RWPE1 (cell line): ENCODE results near the gene SDHA.

Source experiments
- CTCF ChIA-PET: fragments of 350-600 bp; sonication (Branson Sonifier 250); formaldehyde crosslinking; extraction: SDS; loops from one replicate; lab custom pipeline; 2021; lab: Yijun Ruan, JAX
- POLR2A ChIA-PET: fragments of 400-600 bp; formaldehyde crosslinking; extraction: SDS; loops from one replicate; lab custom pipeline; 2020; ENCODE audit warnings: antibody characterized with exemption; ENCODE audit not compliant: low non-redundant PET; lab: Yijun Ruan, JAX
- DNase-seq: peaks from one replicate; pipeline ENCODE4 v3.0.0; 2012; ENCODE audit warnings: low spot score
- H3K27ac ChIP-seq: fragments of 450-650 bp; 2 replicates; pipeline ENCODE4 v1.5.1; 2017
- TF ChIP-seq, protein P1 (sequence below): fragments of 450-650 bp; conservative IDR thresholded peaks from 2 replicates; pipeline ENCODE4 v1.5.1; 2017; ENCODE audit warnings: low read depth, mild to moderate bottlenecking

Gene SDHA

GRCh38 chr5:172421-172820 lies 45.7 kb upstream of the SDHA start:
- CTCF ChIA-PET, result no interaction called here
- POLR2A ChIA-PET, result no interaction called here
- H3K27ac ChIP-seq, result no peak overlapping the region
- DNase-seq, result no peak
- TF ChIP-seq, protein P1, sequence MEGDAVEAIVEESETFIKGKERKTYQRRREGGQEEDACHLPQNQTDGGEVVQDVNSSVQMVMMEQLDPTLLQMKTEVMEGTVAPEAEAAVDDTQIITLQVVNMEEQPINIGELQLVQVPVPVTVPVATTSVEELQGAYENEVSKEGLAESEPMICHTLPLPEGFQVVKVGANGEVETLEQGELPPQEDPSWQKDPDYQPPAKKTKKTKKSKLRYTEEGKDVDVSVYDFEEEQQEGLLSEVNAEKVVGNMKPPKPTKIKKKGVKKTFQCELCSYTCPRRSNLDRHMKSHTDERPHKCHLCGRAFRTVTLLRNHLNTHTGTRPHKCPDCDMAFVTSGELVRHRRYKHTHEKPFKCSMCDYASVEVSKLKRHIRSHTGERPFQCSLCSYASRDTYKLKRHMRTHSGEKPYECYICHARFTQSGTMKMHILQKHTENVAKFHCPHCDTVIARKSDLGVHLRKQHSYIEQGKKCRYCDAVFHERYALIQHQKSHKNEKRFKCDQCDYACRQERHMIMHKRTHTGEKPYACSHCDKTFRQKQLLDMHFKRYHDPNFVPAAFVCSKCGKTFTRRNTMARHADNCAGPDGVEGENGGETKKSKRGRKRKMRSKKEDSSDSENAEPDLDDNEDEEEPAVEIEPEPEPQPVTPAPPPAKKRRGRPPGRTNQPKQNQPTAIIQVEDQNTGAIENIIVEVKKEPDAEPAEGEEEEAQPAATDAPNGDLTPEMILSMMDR, result no peak

DNA sequence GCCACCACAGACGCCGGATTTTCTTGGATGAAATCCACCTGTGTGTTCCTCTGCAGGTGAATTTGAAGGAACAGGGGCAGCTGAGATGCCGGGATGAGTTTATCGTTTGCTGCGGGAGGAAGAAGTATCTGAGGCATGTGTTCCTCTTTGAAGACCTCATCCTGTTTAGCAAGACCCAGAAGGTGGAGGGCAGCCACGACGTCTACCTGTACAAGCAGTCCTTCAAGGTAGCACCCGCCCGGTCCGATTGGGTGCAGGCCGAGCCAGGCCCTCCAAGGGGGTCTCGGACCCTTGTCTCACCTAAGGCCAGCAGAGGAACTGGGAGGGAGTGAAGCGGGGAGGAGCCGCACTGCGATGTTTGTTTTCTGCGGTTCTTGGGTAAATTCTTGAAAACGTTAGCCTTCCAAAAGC lies 45.3 kb upstream of the SDHA start:
- CTCF ChIA-PET, result no interaction called here
- POLR2A ChIA-PET, result no interaction called here
- DNase-seq, result no peak
- no peak overlapping the region for H3K27ac ChIP-seq
- TF ChIP-seq, protein P1, result no peak

- TF ChIP-seq, protein P1, result no peak
- DNase-seq, result no peak
- POLR2A ChIA-PET, result no interaction called here
- CTCF ChIA-PET, result no interaction called here
- no peak overlapping the region for H3K27ac ChIP-seq
Measured at GRCh38 chr5:173392-174290, 44.5 kb upstream of the SDHA start.

DNA sequence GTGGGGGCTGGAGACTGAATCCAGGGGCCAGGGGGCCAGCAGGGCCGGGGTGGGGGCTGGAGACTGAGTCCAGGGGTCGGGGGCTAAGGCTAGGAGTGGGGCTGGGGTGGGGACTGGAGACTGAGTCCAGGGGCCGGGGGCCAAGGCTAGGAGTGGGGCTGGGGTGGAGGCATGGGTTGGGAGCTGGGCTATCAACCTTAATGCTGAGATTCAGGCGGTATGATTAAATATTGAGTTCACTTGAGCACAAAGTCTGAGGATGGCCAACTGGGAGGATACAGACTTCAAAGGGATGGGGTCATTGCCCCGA lies 43.9 kb upstream of the SDHA start:
- DNase-seq, result no peak
- POLR2A ChIA-PET, result no interaction called here
- no peak overlapping the region for H3K27ac ChIP-seq
- CTCF ChIA-PET, result no interaction called here
- TF ChIP-seq, protein P1, result no peak

DNA sequence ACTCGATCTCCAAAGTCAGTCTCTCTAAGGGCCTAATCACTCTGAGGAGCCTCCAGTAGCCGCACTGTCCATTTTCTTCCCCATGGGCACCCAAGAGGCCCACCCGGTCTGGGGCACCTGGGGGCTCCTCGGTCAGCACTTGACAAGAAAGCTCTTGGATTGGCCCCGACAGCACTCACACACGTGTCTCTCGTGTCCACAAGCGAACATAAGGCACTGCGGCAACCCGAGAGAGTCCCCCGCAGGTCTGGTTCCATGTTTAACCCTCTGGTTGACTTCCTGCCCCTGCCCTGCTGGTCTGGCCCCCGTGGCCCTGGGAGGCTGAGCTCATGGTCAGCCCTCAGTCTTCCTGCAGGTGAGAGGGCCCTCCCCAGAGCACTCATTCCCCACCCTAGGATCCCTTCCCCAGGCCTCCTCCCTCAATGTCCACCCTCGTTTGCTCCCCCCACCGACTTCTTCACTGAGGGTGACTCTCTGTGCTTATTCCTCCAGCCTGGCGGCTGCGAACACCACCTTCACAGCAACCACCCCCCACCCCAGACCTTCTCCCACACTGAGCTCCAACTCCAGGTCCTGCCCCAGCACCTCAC lies 43.1 kb upstream of the SDHA start:
- CTCF ChIA-PET, result interaction anchor here (1.0 kb wide), 1 partner anchor 14 kb away, joined by 5 read pairs; no protein-coding TSS in a partner anchor
- DNase-seq, result no peak
- no peak overlapping the region for H3K27ac ChIP-seq
- POLR2A ChIA-PET, result no interaction called here
- TF ChIP-seq, protein P1, result no peak

DNA sequence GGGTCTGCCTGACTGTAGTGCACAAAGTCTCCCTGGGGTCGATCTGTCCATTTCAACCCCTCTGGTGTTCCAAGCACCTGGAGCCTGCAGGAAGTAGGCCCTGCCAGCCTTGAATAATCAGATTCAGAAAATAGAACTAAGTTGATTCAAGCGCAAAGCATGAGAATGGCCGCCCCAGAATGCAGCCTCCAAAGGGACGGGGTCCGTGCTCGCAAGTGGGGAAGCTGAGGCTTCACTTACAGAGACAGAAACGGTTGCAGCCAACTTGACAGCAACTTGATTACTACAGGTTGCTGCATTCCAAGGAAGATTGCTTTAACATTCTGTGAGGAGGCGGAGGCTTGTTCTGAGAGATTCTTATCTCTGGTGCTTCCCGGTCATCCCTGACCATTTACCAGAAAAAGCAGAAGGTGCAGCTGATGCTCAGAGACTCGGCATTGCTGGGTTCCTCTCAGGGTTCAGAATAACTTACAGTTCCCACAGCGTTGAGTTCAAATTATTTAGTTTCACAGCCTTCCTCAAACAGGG lies 41.8 kb upstream of the SDHA start:
- DNase-seq, result no peak
- no peak overlapping the region for H3K27ac ChIP-seq
- ChIA-PET CTCF (interaction anchor here (0.7 kb wide), 1 partner anchor 97 kb away, joined by 3 read pairs; no protein-coding TSS in a partner anchor), POLR2A (no interaction called here)
- TF ChIP-seq, protein P1, result no peak
